ENCODE data around the gene SLC8A1.

GRCh38 chr2:40355451-40355850, 96.4 kb downstream of the SLC8A1 start:
- TF ChIP-seq CTCF (IDR thresholded peaks at IDR 0.05) (no peak), POLR2A (IDR thresholded peaks at IDR 0.05) (no peak), EP300 (IDR thresholded peaks at IDR 0.05) (no peak)
